Measurements from ENCODE around the gene AMHR2.
A peak's percentile ranks its signal among the peaks of the same experiment; 100 is the strongest.
"Not testable (repeated sequence)": the region's sequence is repeated elsewhere in the genome, so short reads cannot be mapped to it uniquely, and the experiment has no call there.

AMHR2 gene

GRCh38 chr12:53415752-53416389 is 7.8 kb upstream of the AMHR2 start:
- not testable (repeated sequence) for DNase-seq

- DNase-seq = not testable (repeated sequence)
Measured at GRCh38 chr12:53417291-53417816, 6.3 kb upstream of the AMHR2 start.

- DNase-seq = no peak
Measured at GRCh38 chr12:53418221-53418620, 5.4 kb upstream of the AMHR2 start.

- DNase-seq = no peak
Measured at GRCh38 chr12:53419756-53420155, 3.9 kb upstream of the AMHR2 start.

GRCh38 chr12:53422247-53422646 is 1.4 kb upstream of the AMHR2 start:
- DNase-seq = not testable (repeated sequence)

GRCh38 chr12:53424626-53425514 is 1.2 kb downstream of the AMHR2 start:
- no peak for DNase-seq

- DNase-seq = no peak
Measured at GRCh38 chr12:53425515-53426150, 2.0 kb downstream of the AMHR2 start.

GRCh38 chr12:53427905-53428594 is 4.4 kb downstream of the AMHR2 start:
- peak; percentile 81 for DNase-seq

GRCh38 chr12:53428741-53429140 is 5.1 kb downstream of the AMHR2 start:
- no peak for DNase-seq

- no peak for DNase-seq
Measured at GRCh38 chr12:53430116-53430515, 6.5 kb downstream of the AMHR2 start.

- DNase-seq = peak; percentile 20
Measured at GRCh38 chr12:53431187-53431586, 7.5 kb downstream of the AMHR2 start.

GRCh38 chr12:53435326-53435725 is 11.7 kb downstream of the AMHR2 start:
- not testable (repeated sequence) for DNase-seq

GRCh38 chr12:53439582-53439981 is 15.9 kb downstream of the AMHR2 start:
- not testable (repeated sequence) for DNase-seq

GRCh38 chr12:53441040-53441833 is 17.6 kb downstream of the AMHR2 start, which contains the start of gene PRR13:
TSS of gene PRR13 (plus strand) at chr12:53441734. CDS start at chr12:53442715, 981 bp downstream.
- DNase-seq = peak; percentile 100

- no peak for DNase-seq
Measured at GRCh38 chr12:53443955-53444354, 20.3 kb downstream of the AMHR2 start.

GRCh38 chr12:53444593-53445325 is 21.1 kb downstream of the AMHR2 start:
- not testable (repeated sequence) for DNase-seq

- no peak for DNase-seq
Measured at GRCh38 chr12:53450936-53451335, 27.3 kb downstream of the AMHR2 start.

- peak; percentile 100 for DNase-seq
Measured at GRCh38 chr12:53451661-53452158, 28.1 kb downstream of the AMHR2 start, which contains the start of gene PCBP2. TSS of gene PCBP2 (plus strand) at chr12:53452102. CDS start at chr12:53454801, 2,699 bp downstream.

GRCh38 chr12:53452159-53453077 is 28.8 kb downstream of the AMHR2 start:
- DNase-seq = peak; percentile 87
